GM19468 (cell line): ENCODE results near the gene PPRC1.
A peak's percentile ranks its signal among the peaks of the same experiment; 100 is the strongest.

ENCODE experiments used
- ATAC-seq: cut with Tn5 transposase; IDR thresholded peaks from one replicate; pipeline ENCODE4 v1.9.1; 2021; ENCODE audit warnings: mild to moderate bottlenecking, moderate library complexity, moderate number of reproducible peaks; ENCODE audit not compliant: unreplicated experiment; ENCODE audit errors: extremely low read depth

Gene PPRC1

DNA sequence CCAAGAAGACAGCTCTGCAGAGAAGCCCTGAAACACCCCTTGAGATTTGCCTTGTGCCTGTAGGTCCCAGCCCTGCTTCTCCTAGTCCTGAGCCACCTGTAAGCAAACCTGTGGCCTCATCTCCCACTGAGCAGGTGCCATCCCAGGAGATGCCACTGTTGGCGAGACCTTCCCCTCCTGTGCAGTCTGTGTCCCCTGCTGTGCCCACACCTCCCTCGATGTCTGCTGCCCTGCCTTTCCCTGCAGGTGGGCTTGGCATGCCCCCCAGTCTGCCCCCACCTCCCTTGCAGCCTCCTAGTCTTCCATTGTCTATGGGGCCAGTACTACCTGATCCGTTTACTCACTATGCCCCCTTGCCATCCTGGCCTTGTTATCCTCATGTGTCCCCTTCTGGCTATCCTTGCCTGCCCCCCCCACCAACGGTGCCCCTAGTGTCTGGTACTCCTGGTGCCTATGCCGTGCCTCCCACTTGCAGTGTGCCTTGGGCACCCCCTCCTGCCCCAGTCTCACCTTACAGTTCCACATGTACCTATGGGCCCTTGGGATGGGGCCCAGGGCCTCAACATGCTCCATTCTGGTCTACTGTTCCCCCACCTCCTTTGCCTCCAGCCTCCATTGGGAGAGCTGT lies 8.2 kb downstream of the PPRC1 start:
- no peak for ATAC-seq

DNA sequence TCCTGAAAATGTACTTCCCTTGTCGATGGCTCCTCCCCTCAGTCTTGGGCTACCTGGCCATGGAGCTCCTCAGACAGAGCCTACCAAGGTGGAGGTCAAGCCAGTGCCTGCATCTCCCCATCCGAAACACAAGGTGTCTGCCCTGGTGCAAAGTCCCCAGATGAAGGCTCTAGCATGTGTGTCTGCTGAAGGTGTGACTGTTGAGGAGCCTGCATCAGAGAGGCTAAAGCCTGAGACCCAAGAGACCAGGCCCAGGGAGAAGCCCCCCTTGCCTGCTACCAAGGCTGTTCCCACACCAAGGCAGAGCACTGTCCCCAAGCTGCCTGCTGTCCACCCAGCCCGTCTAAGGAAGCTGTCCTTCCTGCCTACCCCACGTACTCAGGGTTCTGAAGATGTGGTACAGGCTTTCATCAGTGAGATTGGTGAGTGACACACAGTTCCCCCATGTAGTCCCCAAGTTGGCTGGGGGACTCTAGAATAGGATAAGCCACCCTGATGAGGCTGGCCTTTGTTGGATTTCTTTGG lies 8.8 kb downstream of the PPRC1 start:
- no peak for ATAC-seq

DNA sequence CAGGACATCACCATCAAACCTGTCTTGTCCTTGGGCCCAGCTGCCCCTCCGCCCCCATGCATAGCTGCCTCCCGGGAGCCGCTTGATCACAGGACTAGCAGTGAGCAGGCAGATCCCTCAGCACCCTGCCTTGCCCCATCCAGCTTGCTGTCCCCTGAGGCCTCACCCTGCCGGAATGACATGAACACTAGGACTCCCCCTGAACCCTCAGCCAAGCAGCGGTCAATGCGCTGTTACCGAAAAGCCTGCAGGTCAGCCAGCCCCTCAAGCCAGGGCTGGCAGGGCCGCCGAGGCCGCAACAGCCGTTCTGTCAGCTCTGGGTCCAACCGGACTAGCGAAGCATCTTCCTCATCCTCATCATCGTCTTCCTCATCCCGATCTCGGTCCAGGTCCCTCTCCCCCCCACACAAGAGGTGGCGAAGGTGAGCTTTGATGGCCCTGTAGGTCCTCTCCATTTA lies 14.2 kb downstream of the PPRC1 start:
- ATAC-seq = no peak

DNA sequence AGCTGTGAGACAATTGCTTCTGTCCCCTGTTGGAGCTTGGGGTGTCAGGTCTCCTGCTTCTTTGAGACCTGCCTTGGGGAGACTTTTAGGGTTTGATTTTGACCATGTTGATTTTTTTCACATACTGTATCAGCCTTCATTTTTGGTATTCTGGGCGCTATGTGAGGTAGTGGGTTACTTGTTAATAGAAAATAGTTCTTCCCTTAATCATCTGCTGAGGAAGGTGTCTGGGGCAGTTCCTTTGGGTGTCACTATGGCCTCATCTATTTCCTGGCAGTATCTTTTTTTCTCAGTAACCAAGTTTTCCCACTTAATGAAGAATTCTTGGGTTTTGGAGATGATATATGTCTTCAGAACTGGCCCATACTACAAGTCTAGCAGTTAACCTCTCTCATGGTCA lies 14.7 kb downstream of the PPRC1 start:
- ATAC-seq = no peak

DNA sequence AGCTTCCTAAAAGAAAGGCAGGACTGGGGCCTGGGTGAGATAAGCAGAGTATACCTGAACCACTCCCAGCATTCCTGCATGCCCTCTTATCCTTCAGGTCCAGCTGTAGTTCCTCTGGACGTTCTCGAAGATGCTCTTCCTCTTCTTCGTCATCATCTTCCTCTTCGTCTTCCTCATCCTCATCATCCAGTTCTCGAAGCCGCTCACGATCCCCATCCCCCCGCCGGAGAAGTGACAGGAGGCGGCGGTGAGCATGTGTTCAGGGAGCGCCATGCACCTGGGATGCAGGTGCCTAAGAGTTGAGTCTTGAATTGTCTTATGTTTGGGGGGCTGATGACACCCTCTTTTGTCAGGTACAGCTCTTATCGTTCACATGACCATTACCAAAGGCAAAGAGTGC lies 15.4 kb downstream of the PPRC1 start:
- ATAC-seq = no peak

DNA sequence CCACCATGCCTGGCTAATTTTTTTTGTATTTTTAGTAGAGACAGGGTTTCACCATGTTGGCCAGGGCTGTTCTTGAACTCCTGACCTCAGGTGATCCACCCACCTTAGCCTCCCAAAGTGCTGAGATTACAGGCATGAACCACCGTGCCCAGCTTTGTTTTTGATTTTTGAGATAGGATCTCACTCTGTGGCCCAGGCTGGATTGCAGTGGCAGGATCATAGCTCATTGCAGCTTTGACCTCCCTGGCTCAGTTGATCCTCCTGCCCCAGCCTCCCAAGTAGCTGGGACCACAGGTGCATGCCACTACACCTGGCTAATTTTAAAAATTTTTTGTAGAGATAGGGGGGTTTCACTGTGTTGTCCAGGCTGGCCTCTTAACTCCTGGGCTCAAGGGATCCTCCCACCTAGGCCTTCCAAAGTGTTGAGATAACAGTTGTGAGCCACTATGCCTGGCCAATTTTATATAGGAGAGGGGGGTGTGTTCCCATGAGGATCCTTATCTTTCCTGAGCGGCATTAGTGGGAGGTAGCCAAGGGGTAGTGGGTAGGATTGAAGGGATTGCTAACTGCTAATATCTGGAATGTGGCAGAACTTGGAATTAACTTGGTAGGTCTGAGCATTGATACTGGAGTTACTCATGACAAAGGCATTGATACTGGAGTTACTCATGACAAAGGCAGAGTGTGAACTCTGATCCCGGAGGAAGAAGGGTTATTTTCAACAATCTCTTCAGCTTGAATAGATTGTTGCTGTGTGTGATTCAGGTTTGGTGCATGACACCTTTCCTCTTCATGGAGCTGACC lies 18.3 kb downstream of the PPRC1 start:
- no peak for ATAC-seq

DNA sequence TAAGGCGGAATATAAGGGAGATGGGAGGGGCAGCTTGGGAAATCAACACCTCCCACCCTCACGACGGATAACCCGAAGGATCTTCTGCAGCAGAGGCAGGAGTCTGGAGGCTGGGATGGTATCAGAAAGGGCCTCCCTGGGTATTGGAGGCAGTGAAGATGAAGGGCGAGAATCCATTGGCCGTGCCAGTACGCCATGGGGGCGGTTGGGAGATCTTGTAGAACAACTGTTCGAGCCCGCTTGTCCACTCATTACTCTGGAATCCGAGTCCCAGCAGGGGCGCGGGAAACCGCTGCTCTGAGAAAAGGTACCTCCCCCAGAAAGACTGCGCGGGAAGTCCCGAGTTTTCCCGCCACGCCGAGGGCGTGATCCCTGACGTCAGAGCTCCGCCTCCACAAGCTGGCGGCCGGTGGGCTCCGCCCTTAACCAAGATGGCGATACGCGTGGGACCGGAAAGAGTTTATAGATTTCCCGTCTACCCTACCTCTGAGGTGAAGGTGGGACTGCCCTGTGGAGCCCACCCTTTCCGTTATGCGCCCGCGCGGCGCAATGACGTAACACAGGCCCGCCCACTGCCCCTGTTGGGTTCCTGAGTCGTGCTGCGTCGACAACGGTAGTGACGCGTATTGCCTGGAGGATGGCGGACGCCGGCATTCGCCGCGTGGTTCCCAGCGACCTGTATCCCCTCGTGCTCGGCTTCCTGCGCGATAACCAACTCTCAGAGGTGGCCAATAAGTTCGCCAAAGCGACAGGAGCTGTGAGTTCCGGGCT lies 19.1 kb downstream of the PPRC1 start, which contains the start of gene NOLC1:
Gene NOLC1, plus strand, starts transcription at position 616 of the 771 bp plus-strand sequence. Its CDS starts 22 bp downstream, at position 638.
- peak; percentile 94 for ATAC-seq

DNA sequence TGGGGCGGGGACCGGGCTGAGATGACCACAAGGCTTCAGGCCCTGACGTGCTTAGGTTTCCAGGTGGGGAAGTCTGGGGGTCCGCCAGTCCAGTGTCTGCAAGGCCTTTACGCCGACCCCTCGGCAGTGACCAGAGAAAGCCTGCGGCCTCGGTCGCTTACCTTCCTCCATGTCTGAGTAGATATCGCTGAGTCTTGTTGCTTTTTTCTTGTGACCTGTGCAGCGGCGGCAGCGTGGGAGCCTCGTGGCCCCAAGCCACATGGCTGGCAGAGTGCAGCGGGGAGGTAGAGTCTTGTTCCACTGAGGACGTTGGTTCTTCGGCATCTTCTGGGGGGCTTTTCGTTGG lies 19.7 kb downstream of the PPRC1 start:
- no peak for ATAC-seq

DNA sequence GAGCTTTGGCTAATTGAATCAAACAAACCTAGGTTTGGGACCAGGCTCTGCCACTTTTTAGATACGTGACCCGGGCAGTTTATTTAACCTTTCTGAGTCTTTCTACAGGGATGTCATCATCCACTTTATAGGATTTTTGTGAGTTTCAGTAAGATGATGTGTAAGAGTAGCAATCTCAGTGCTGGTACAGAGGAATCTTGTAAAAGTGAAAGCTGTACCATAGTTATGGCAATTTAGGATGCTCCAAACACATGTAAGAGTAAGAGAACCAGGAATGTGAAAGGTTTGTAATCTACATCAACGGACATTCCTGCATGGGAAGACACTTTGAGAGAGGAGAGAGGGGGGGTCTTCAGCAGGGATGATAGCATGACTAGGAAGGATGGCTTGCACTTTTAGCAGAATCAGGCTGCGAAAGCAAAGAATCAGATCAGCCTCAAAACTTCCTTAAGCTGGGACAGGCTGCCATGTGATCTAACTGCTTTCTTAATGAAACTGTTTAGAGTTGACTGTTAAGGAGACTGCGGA lies 20.3 kb downstream of the PPRC1 start:
- ATAC-seq = no peak

DNA sequence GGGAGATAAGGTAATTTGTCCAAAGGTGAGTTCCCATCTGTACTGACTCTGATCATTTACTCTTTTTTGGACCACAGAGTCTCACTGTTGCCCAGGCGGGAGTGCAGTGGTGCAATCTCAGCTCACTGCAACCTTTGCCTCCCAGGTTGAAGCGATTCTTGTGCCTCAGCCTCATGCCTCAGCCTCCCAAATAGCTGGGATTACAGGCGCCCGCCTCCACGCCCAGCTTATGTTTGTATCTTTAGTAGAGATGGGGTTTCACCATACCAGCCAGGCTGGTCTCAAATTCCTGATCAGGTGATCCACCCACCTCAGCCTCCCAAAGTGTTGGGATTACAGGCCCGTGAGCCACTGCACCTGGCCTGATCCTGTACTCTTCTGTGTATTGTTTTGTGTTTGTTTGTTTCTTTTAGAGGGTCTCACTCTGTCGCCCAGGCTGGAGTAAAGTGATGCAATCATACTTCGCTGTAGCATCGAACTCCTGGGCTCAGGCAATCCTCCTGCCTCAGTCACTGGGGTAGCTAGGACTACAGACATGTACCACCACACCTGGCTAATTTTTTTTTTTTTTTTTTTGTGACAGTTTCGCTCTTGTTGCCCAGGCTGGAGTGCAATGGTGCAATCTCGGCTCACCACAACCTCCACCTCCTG lies 21.8 kb downstream of the PPRC1 start:
- ATAC-seq = no peak

DNA sequence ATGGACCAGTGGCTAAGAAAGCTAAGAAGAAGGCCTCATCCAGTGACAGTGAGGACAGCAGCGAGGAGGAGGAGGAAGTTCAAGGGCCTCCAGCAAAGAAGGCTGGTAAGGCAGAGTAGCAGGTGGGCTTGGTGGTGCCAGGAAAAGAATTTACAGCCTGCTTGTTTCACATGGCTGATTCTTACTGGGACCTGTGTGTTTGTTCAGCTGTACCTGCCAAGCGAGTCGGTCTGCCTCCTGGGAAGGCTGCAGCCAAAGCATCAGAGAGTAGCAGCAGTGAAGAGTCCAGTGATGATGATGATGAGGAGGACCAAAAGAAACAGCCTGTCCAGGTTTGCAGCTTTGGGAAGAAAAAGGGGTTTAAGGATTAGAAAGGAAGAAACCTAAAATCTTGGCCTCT lies 24.4 kb downstream of the PPRC1 start:
- ATAC-seq = no peak

DNA sequence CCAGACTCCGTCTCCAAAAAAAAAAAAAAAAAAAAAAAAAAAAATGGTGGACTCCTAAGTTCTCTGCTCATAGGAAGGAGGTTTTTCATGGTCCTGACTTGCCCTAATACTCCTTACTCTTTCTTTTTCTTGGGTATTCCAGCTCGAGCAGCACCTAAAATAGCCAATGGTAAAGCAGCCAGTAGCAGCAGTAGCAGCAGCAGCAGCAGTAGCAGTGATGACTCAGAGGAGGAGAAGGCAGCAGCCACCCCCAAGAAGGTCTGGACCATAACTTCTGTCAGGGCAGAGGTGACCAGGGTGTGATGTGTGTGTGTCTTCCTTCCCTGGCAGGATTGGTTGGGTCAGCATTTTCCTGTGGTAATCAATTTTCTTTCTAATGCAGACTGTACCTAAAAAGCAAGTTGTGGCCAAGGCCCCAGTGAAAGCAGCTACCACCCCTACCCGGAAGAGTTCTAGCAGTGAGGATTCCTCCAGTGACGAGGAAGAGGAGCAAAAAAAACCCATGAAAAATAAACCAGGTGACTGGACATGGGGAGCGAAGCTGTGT lies 26.3 kb downstream of the PPRC1 start:
- no peak for ATAC-seq

DNA sequence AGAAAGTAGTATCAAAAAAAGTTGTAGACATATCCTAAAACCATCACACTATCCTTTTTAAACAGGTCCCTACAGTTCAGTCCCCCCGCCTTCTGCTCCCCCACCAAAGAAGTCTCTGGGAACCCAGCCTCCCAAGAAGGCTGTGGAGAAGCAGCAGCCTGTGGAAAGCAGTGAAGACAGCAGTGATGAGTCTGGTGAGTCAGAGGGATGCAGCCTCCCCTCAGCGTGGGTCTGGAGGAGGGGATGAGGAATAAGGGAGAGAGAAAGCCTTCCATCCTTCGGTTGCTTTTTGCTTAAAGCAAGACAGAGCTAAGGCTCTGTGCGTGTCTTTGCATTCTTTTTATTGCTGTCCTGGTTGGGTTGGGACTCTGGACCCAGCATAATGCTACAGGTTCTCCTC lies 27.0 kb downstream of the PPRC1 start:
- ATAC-seq = no peak

DNA sequence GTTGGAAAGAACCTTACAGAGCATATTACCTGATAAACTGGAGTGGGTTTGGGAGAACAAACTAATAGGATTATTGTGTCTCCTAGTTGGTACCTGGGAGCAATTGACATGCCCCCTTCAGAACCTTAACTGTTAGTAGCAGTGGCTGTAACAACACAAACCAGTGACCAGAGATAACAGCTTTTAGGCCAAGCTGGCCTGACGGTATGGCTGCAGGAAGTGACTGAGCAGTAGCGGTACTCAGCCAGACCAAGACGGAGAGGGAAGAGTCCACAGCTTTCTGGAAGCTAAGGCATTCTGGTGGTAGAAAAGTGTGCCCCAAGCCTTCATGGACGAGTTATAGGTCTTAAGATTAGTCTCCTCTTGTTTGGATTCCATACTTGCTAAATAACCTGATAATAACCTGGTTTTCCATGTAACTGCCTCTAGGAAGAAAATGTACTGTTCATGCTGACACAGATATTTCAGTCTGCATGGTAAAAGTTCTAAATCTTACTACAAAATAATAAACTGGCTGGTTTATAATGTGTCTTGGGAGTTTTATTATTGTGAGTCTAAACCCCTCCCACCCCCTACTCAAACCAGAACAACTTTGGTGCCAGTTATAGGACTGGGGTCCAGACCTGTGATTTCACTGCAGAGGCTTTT lies 30.6 kb downstream of the PPRC1 start:
- ATAC-seq = no peak

DNA sequence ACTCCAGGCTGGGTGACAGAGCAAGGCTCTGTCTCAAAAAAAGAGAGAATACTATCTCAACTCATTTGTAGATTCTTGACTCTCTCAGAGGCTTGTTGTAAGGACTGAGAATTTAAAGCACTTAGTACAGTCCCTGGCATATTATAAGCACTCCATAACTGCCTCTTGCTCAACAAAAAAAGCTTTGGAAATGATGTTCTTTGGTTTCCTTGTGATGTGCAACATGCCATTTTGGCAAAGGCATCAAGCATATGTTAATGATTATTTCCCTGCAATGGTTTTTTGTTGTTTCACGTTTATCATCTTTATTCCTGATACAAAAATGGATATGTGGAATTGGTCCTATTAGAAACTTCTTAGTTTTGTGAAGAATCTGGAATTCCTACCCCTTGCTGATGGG lies 35.0 kb downstream of the PPRC1 start:
- no peak for ATAC-seq

DNA sequence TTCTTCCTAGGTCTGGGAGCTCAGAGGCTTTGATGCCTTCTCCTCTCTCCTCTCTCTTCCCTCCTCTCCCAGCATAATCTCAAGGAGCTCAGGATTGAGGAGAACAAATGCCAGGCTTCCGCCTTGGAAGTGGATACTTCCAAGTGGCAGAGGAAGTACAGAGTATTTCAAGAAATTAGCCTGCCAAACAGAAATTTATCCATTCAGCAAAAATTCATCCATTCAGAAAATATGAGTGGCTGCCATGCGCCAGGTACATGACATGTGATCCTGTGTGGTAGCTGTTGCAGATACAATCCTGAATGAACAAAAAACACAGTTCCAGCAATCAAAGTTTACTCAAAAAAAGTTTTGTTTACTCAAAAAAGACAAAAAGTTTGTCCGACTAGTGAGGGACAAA lies 37.8 kb downstream of the PPRC1 start:
- ATAC-seq = no peak

DNA sequence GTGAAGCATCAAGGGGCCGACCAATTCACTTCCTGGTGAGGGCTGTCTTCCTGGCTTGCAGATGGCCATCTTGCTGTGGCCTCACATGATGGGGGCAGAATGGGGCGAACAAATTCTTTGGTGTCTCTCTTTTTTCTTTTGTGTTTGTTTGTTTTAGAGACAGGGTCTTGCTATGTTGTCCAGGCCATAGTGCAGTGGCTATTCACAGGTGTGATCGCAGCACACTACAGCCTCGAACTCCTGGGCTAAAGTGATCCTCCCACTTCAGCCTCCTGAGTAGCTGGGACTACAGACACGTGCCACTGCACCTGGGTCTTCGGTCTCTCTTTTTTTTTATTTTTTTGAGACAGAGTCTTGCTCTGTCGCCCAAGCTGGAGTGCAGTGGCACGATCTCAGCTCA lies 39.4 kb downstream of the PPRC1 start:
- no peak for ATAC-seq

DNA sequence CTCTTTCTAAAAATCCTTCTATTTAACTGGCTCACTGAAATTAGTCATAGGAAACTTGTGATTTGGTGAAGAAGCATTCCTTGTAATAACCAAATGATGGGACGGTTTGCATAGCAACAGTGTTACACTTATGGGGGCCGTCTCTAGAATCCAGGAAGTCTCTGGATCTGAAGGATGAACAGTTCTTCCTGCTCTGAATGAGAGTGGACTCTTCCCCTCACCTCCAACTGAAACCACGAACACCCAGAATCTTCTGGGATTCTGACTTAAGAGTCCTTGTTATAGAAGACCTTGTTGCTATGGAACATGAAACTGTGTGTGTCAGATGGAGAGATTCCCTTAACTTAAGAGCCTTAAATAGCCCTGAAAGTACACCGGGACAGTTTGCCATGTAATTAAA lies 42.6 kb downstream of the PPRC1 start:
- ATAC-seq = no peak

DNA sequence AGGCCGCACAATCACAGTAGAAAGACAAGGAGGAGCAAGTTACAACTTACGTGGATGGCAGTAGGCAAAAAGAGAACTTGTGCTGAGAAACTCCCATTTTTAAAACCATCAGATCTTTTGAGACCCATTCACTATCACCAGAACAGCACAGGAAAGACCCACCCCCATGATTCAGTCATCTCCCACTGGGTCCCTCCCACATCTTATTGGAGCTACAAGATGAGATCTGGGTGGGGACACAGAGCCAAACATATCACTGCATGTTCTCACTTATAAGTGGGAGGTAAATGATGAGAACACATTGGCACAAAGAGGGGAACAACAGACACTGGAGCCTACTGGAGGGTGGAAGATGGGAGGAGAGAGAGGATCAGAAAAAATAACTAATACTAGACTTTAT lies 51.8 kb downstream of the PPRC1 start:
- ATAC-seq = no peak
